Suprapubic skin (tissue), 3 donors: ENCODE measurements around the gene ITPR2.

Source experiments
- EP300 ChIP-seq: sonication (generic); formaldehyde crosslinking; IDR thresholded peaks from one replicate; pipeline ENCODE4 v1.6.1; 2017; ENCODE audit warnings: antibody characterized with exemption
- POLR2A ChIP-seq, 2 donors: fragments of 450-650 bp; IDR thresholded peaks; one replicate each; pipeline ENCODE4 v1.6.1; 2017; ENCODE audit warnings: antibody characterized with exemption in 2 of 2, mild to moderate bottlenecking in 2 of 2, moderate library complexity in 2 of 2
- TF ChIP-seq, protein P1 (sequence below), 2 donors: fragments of 200-600 bp in 1 of 2; fragments of 450-650 bp in 1 of 2; sonication (generic) in 1 of 2; IDR thresholded peaks; one replicate each; pipeline ENCODE4 v1.5.1; 2016 to 2019; ENCODE audit warnings: antibody characterized with exemption in 2 of 2, mild to moderate bottlenecking in 1 of 2, moderate library complexity in 1 of 2

DNA sequence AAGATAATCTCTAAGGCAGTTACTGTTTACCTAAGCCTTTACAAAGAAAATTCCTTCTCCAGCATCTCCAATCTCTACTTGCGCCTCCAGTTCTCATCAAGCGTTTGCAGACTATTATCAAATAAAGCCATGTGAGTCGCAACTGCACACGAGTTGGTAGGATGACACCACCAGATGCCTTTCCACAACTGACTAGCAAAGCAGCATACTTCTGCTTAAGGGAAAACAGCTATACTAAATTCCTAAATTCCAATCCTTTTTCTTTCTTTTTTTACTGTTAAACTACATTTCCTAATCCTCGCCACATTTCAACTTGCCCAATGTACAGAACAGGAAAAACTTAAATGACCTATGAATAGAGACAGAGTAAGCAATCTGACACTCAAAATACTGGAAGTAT lies 166.7 kb downstream of the ITPR2 start:
- TF ChIP-seq, protein P1, sequence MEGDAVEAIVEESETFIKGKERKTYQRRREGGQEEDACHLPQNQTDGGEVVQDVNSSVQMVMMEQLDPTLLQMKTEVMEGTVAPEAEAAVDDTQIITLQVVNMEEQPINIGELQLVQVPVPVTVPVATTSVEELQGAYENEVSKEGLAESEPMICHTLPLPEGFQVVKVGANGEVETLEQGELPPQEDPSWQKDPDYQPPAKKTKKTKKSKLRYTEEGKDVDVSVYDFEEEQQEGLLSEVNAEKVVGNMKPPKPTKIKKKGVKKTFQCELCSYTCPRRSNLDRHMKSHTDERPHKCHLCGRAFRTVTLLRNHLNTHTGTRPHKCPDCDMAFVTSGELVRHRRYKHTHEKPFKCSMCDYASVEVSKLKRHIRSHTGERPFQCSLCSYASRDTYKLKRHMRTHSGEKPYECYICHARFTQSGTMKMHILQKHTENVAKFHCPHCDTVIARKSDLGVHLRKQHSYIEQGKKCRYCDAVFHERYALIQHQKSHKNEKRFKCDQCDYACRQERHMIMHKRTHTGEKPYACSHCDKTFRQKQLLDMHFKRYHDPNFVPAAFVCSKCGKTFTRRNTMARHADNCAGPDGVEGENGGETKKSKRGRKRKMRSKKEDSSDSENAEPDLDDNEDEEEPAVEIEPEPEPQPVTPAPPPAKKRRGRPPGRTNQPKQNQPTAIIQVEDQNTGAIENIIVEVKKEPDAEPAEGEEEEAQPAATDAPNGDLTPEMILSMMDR (IDR thresholded peaks at IDR 0.05), result no peak
- no peak for TF ChIP-seq EP300
- TF ChIP-seq POLR2A (IDR thresholded peaks at IDR 0.05), result no peak
